Liver (tissue), 3 donors: Measurements from ENCODE around the gene PDLIM3.

Experiments
- FOXA1 ChIP-seq: IDR thresholded peaks from 2 replicates; pipeline ENCODE4 v1.6.1; 2016; ENCODE audit warnings: antibody characterized with exemption
- RAD21 ChIP-seq, 2 donors: IDR thresholded peaks; 2 replicates each; pipeline ENCODE4 v1.6.1; 2016; ENCODE audit warnings: antibody characterized with exemption in 2 of 2, mild to moderate bottlenecking in 2 of 2
- TF ChIP-seq, protein P1 (sequence below): fragments of 150-350 bp; IDR thresholded peaks from 2 replicates; pipeline ENCODE4 v1.5.1; 2017; ENCODE audit warnings: improper control_type of control experiment, low read depth, low read length; ENCODE audit not compliant: missing input control
- donor health status: healthy.
- donor health status: healthy.

GRCh38 chr4:185573651-185574199 is 38.4 kb upstream of the PDLIM3 start:
- TF ChIP-seq, protein P1, sequence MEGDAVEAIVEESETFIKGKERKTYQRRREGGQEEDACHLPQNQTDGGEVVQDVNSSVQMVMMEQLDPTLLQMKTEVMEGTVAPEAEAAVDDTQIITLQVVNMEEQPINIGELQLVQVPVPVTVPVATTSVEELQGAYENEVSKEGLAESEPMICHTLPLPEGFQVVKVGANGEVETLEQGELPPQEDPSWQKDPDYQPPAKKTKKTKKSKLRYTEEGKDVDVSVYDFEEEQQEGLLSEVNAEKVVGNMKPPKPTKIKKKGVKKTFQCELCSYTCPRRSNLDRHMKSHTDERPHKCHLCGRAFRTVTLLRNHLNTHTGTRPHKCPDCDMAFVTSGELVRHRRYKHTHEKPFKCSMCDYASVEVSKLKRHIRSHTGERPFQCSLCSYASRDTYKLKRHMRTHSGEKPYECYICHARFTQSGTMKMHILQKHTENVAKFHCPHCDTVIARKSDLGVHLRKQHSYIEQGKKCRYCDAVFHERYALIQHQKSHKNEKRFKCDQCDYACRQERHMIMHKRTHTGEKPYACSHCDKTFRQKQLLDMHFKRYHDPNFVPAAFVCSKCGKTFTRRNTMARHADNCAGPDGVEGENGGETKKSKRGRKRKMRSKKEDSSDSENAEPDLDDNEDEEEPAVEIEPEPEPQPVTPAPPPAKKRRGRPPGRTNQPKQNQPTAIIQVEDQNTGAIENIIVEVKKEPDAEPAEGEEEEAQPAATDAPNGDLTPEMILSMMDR: no peak
- no peak for TF ChIP-seq FOXA1
- no peak for TF ChIP-seq RAD21 (IDR thresholded peaks at IDR 0.05)
